GM12878 (cell line): ENCODE data around the gene GPC6. TPM values are rescaled to one million over a fixed set of nuclear protein-coding genes. Genes with fewer than 3 reads are reported as not detected.

ENCODE experiments used
- ATAC-seq: fragments of 200-7000 bp; cut with Tn5 transposase; 3 replicates; pipeline ENCODE4 v1.9.1; 2020; ENCODE audit warnings: mild to moderate bottlenecking, moderate library complexity
- BruUV-seq: library from RNA; stranded (reverse); fragments of 400-500 nt; replicated peaks from 2 replicates; lab custom pipeline; 2021; lab: Mats Ljungman, UMichigan
- CTCF ChIA-PET: fragments of 300-600 bp; sonication (Branson Sonifier 250); formaldehyde crosslinking; extraction: SDS; loops from one replicate; lab custom pipeline; 2021; ENCODE audit warnings: inconsistent platforms; lab: Yijun Ruan, JAX
- POLR2A ChIA-PET: fragments of 350-600 bp; formaldehyde crosslinking; extraction: SDS; loops from one replicate; lab custom pipeline; 2021; ENCODE audit warnings: inconsistent platforms; lab: Charles Lee
- RAD21 ChIA-PET: fragments of 300-600 bp; sonication (Branson Sonifier 250); formaldehyde crosslinking; loops from one replicate; lab custom pipeline; 2023; ENCODE audit warnings: antibody characterized with exemption; ENCODE audit not compliant: unreplicated experiment; lab: Charles Lee
- SMC1A ChIA-PET: fragments of 300-600 bp; sonication (Branson Sonifier 250); formaldehyde crosslinking; loops from one replicate; lab custom pipeline; 2023; ENCODE audit not compliant: unreplicated experiment, uncharacterized antibody; lab: Charles Lee
- DNase-seq: peaks from one replicate; pipeline ENCODE4 v3.0.0-alpha.2; 2011; ENCODE audit warnings: low read depth, low spot score
- FAIRE-seq: peaks from 3 replicates; lab custom pipeline; 2011; peaks lifted over from hg19 to GRCh38; lab: Jason Lieb, UNC
- H2AFZ ChIP-seq: 2 replicates; pipeline ENCODE4 v1.6.0; 2011; ENCODE audit warnings: low read depth, low read length, control low read depth; ENCODE audit not compliant: control insufficient read depth
- H3K27ac ChIP-seq: 2 replicates; pipeline ENCODE4 v1.5.1; 2011; ENCODE audit warnings: control low read depth; ENCODE audit not compliant: control insufficient read depth, insufficient read depth
- H3K27me3 ChIP-seq, 2 experiments: replicated peaks in 1 of 2; 2 replicates each; pipeline versions ENCODE4 v1.6.0 to v1.6.1; 2011; ENCODE audit warnings: low read length in 1 of 2; ENCODE audit not compliant: control insufficient read depth in 2 of 2, insufficient read depth in 2 of 2
- H3K36me3 ChIP-seq, 2 experiments: 2 replicates each; pipeline ENCODE4 v1.5.1; 2011; ENCODE audit warnings: low read length in 1 of 2; ENCODE audit not compliant: control insufficient read depth in 2 of 2, insufficient read depth in 2 of 2
- H3K4me1 ChIP-seq: 2 replicates; pipeline ENCODE4 v1.6.1; 2011; ENCODE audit warnings: mild to moderate bottlenecking, low read length, moderate library complexity, mixed read lengths; ENCODE audit not compliant: control insufficient read depth, insufficient read depth
- H3K4me2 ChIP-seq: 2 replicates; pipeline ENCODE4 v1.6.0; 2011; ENCODE audit warnings: control low read depth; ENCODE audit not compliant: control insufficient read depth, insufficient read depth
- H3K4me3 ChIP-seq: fragments of 200-600 bp; sonication (generic); 2 replicates; pipeline ENCODE4 v1.5.1; 2016
- H3K79me2 ChIP-seq: 2 replicates; pipeline ENCODE4 v1.6.0; 2011; ENCODE audit warnings: low read length; ENCODE audit not compliant: control insufficient read depth, insufficient read depth
- H3K9ac ChIP-seq: 2 replicates; pipeline ENCODE4 v1.8.0; 2011; ENCODE audit warnings: low read length, control low read depth, mixed read lengths; ENCODE audit not compliant: control insufficient read depth, insufficient read depth
- H3K9me3 ChIP-seq: replicated peaks from 3 replicates; pipeline ENCODE4 v1.5.1; 2011; ENCODE audit warnings: mild to moderate bottlenecking, low read length; ENCODE audit not compliant: control insufficient read depth, insufficient read depth
- H4K20me1 ChIP-seq: 2 replicates; pipeline ENCODE4 v1.6.0; 2011; ENCODE audit not compliant: control insufficient read depth, insufficient read depth
- CBFB ChIP-seq: IDR thresholded peaks from 2 replicates; pipeline ENCODE4 v1.6.1; 2016; ENCODE audit warnings: antibody characterized with exemption, low read depth
- EP300 ChIP-seq, 2 experiments: fragments of 150-350 bp in 1 of 2; IDR thresholded peaks; 2 replicates each; pipeline ENCODE4 v1.6.1; 2011 to 2012; ENCODE audit warnings: low read depth in 2 of 2, low read length in 2 of 2, borderline replicate concordance in 1 of 2, improper control_type of control experiment in 1 of 2, inconsistent platforms in 1 of 2; ENCODE audit not compliant: control insufficient read depth in 1 of 2
- FOXM1 ChIP-seq: IDR thresholded peaks from 2 replicates; pipeline ENCODE4 v1.6.1; 2012; ENCODE audit warnings: low read depth, mild to moderate bottlenecking, inconsistent platforms, low read length, moderate library complexity
- JUNB ChIP-seq: IDR thresholded peaks from 2 replicates; pipeline ENCODE4 v1.6.1; 2016; ENCODE audit warnings: antibody characterized with exemption, mild to moderate bottlenecking
- MEF2A ChIP-seq: IDR thresholded peaks from 2 replicates; pipeline ENCODE4 v1.6.1; 2011; ENCODE audit warnings: low read depth, mild to moderate bottlenecking, low read length, moderate library complexity; ENCODE audit not compliant: insufficient read depth
- RUNX3 ChIP-seq: IDR thresholded peaks from 2 replicates; pipeline ENCODE4 v1.6.1; 2012; ENCODE audit warnings: low read length, inconsistent platforms
- ZBTB33 ChIP-seq: fragments of 450-650 bp; IDR thresholded peaks from 2 replicates; pipeline ENCODE4 v1.6.1; 2017; ENCODE audit warnings: mild to moderate bottlenecking
- ZNF384 ChIP-seq: IDR thresholded peaks from 2 replicates; pipeline ENCODE4 v1.6.1; 2012; ENCODE audit warnings: low read depth, mild to moderate bottlenecking, low read length, improper control_type of control experiment, borderline replicate concordance
- WGBS: methylation state at CpG from one replicate; pipeline ENCODE4 v1.1.6; 2016; ENCODE audit warnings: low lambda C conversion rate; ENCODE audit not compliant: insufficient replicate concordance, insufficient coverage; ENCODE audit errors: missing lambda C conversion rate; 5-methylcytosine and 5-hydroxymethylcytosine counted together
- in situ Hi-C: fragments of 300-500 bp; cut with MboI; formaldehyde crosslinking; loops from 9 replicates; pipeline ENCODE4 v1.14.3; 2018; ENCODE audit warnings: mixed read lengths
- intact Hi-C: fragments of 100-400 bp; cut with micrococcal nuclease; formaldehyde crosslinking; loops from one replicate; pipeline ENCODE4 v1.14.2; 2022; ENCODE audit not compliant: unreplicated experiment
- polyA plus RNA-seq, 11 experiments: library from polyadenylated mRNA; depleted of rRNA in 4 of 11; unstranded in 6 of 11; stranded (reverse) in 5 of 11; fragments of >200 nt; fragmentation: Nextera tagmentation in 4 of 11; fragmentation: Illumina TruSeq in 1 of 11; extraction: Ambion mirVana in 4 of 11; extraction: Trizol in 1 of 11; gene quantifications; 1 replicate in 1 of 11; 2 replicates in 10 of 11; pipeline versions ENCODE4 v1.2.1 to v1.2.3, GENCODE V29; 2011 to 2016; ENCODE audit warnings: inconsistent platforms in 2 of 11, missing spikeins in 2 of 11, low read depth in 1 of 11
- total RNA-seq, 4 experiments: library from RNA; depleted of rRNA in 3 of 4; stranded (reverse); fragments of >200 nt in 3 of 4; fragmentation: Illumina TruSeq in 1 of 4; extraction: Trizol in 1 of 4; gene quantifications; 2 replicates each; pipeline versions ENCODE4 v1.2.1 to v1.2.3, GENCODE V29; 2013 to 2021
- TF ChIP-seq, protein P1 (sequence below): IDR thresholded peaks from 2 replicates; pipeline ENCODE4 v1.6.1; 2012; ENCODE audit warnings: low read length, inconsistent platforms
- TF ChIP-seq, protein P2 (sequence below), 3 experiments: IDR thresholded peaks in 2 of 3; conservative IDR thresholded peaks in 1 of 3; 2 replicates each; pipeline ENCODE4 v1.5.1; 2011; ENCODE audit warnings: low read depth in 3 of 3, low read length in 3 of 3, mild to moderate bottlenecking in 3 of 3, control low read depth in 2 of 3, moderate library complexity in 2 of 3, inconsistent platforms in 1 of 3, mixed read lengths in 1 of 3; ENCODE audit not compliant: control insufficient read depth in 2 of 3, insufficient read depth in 1 of 3; ENCODE audit errors: extremely low read depth in 1 of 3

Gene GPC6
- total and polyA plus RNA-seq, 10 of the 15 experiments (the other 5 are each of a cell fraction or from before 2014, with no cell fraction given): 0.03 to 0.04 (median 0.03) TPM; not detected in 7

GRCh38 chr13:94312511-94313216, 1086.1 kb downstream of the GPC6 start:
- ChIA-PET SMC1A (interaction anchor here (1.2 kb wide), 1 partner anchor 12 kb away, joined by 3 read pairs; no protein-coding TSS in a partner anchor), CTCF (no interaction called here), POLR2A (no interaction called here), RAD21 (no interaction called here)
- H3K4me1 ChIP-seq: peaks cover 25% of the 10 kb centered on the region
- H3K27ac ChIP-seq: peak overlapping the region; percentile 34; the same call in 1 of the 2 replicates
- BruUV-seq: no TSS peak
- H3K9ac ChIP-seq: no peak overlapping the region
- no peaks in the 10 kb centered on the region for H4K20me1 ChIP-seq
- H3K4me3 ChIP-seq: no peak overlapping the region
- H3K9me3 ChIP-seq: no peaks in the 10 kb centered on the region
- H3K4me2 ChIP-seq: peak overlapping the region; percentile 77
- WGBS: 15% methylated on average over 15 of the region's 15 CpGs
- intact Hi-C loops: no loop called here
- peak; percentile 92 for ATAC-seq
- H2AFZ ChIP-seq: no peak overlapping the region; the same call in 1 of the 2 replicates
- TF ChIP-seq EP300 (IDR thresholded peaks at IDR 0.05; ENCODE audit: borderline replicate concordance in 1 of 2, control insufficient read depth in 1 of 2, low read depth in 2 of 2, low read length in 2 of 2) (peak in 1 of 2 experiments; percentile 43; a peak in 1 of 4 replicates), JUNB (0 out of 2 replicates have a peak, but pooled peaks have one; percentile 18), FOXM1 (peak; percentile 50; the same call in 1 of the 2 replicates), ZBTB33 (peak; percentile 94), RUNX3 (peak; percentile 59; the same call in 1 of the 2 replicates), CBFB (no peak), MEF2A (0 out of 2 replicates have a peak, but pooled peaks have one; percentile 12), ZNF384 (peak; percentile 38; the same call in 1 of the 2 replicates)
- TF ChIP-seq, protein P1, sequence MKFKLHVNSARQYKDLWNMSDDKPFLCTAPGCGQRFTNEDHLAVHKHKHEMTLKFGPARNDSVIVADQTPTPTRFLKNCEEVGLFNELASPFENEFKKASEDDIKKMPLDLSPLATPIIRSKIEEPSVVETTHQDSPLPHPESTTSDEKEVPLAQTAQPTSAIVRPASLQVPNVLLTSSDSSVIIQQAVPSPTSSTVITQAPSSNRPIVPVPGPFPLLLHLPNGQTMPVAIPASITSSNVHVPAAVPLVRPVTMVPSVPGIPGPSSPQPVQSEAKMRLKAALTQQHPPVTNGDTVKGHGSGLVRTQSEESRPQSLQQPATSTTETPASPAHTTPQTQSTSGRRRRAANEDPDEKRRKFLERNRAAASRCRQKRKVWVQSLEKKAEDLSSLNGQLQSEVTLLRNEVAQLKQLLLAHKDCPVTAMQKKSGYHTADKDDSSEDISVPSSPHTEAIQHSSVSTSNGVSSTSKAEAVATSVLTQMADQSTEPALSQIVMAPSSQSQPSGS: no peak
- TF ChIP-seq, protein P2, sequence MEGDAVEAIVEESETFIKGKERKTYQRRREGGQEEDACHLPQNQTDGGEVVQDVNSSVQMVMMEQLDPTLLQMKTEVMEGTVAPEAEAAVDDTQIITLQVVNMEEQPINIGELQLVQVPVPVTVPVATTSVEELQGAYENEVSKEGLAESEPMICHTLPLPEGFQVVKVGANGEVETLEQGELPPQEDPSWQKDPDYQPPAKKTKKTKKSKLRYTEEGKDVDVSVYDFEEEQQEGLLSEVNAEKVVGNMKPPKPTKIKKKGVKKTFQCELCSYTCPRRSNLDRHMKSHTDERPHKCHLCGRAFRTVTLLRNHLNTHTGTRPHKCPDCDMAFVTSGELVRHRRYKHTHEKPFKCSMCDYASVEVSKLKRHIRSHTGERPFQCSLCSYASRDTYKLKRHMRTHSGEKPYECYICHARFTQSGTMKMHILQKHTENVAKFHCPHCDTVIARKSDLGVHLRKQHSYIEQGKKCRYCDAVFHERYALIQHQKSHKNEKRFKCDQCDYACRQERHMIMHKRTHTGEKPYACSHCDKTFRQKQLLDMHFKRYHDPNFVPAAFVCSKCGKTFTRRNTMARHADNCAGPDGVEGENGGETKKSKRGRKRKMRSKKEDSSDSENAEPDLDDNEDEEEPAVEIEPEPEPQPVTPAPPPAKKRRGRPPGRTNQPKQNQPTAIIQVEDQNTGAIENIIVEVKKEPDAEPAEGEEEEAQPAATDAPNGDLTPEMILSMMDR (IDR thresholded peaks at IDR 0.05 in 2 of 3, conservative IDR thresholded peaks at IDR 0.05 in 1 of 3; ENCODE audit: control insufficient read depth in 2 of 3, extremely low read depth in 1 of 3, insufficient read depth in 1 of 3, low read depth in 3 of 3, low read length in 3 of 3): no peak
- in situ Hi-C loops: no loop called here
- DNase-seq: peak; percentile 62
- peak; percentile 69 for FAIRE-seq
- H3K36me3 ChIP-seq: no peaks in the 10 kb centered on the region
- H3K79me2 ChIP-seq: no peaks in the 10 kb centered on the region
- no peaks in the 10 kb centered on the region; a peak in 1 of 4 replicates for H3K27me3 ChIP-seq
